HepG2 (cell line): Measurements from ENCODE around the gene SIX4. TPM values are rescaled to one million over a fixed set of nuclear protein-coding genes. Genes with fewer than 3 reads are reported as not detected.

Source experiments
- ATAC-seq: fragments of 200-7000 bp; cut with Tn5 transposase; 3 replicates; pipeline ENCODE4 v1.9.1; 2020; ENCODE audit warnings: mild to moderate bottlenecking, moderate library complexity
- BruUV-seq: library from RNA; stranded (reverse); fragments of 400-500 nt; replicated peaks from 2 replicates; lab custom pipeline; 2021; lab: Mats Ljungman, UMichigan
- CTCF ChIA-PET: fragments of 300-600 bp; formaldehyde crosslinking; extraction: SDS; loops from one replicate; lab custom pipeline; 2021; ENCODE audit warnings: low total read pairs, inconsistent platforms, low intra/inter-chr PET ratio; lab: Yijun Ruan, JAX
- POLR2A ChIA-PET: fragments of 350-600 bp; sonication (Branson Sonifier 250); formaldehyde crosslinking; loops from one replicate; lab custom pipeline; 2020; ENCODE audit warnings: antibody characterized with exemption, inconsistent platforms; lab: Yijun Ruan, JAX
- DNase-seq: peaks from one replicate; pipeline ENCODE4 v3.0.0-alpha.2; 2015; ENCODE audit warnings: low spot score
- FAIRE-seq: peaks from 3 replicates; lab custom pipeline; 2011; peaks lifted over from hg19 to GRCh38; lab: Jason Lieb, UNC
- H2AFZ ChIP-seq: one replicate; pipeline ENCODE4 v1.6.1; 2011; ENCODE audit warnings: low read length, inconsistent platforms
- H3K27ac ChIP-seq: fragments of 300-600 bp; 3 replicates; pipeline ENCODE4 v1.8.0; 2011; ENCODE audit warnings: mixed run types, mild to moderate bottlenecking, mixed read lengths, low read length, inconsistent platforms; ENCODE audit not compliant: insufficient read depth; ENCODE audit errors: extremely low read length
- H3K27me3 ChIP-seq, 2 experiments: fragments of 200-600 bp in 1 of 2; 2 replicates in 1 of 2; 3 replicates in 1 of 2; pipeline versions ENCODE4 v1.6.0 to v1.8.0; 2011; ENCODE audit warnings: low read length in 2 of 2, mild to moderate bottlenecking in 2 of 2, moderate library complexity in 2 of 2, inconsistent platforms in 1 of 2; ENCODE audit not compliant: insufficient read depth in 2 of 2, control insufficient read depth in 1 of 2
- H3K36me3 ChIP-seq, 2 experiments: fragments of 200-600 bp in 1 of 2; replicated peaks in 1 of 2; 2 replicates in 1 of 2; 3 replicates in 1 of 2; pipeline versions ENCODE4 v1.5.1 to v1.8.0; 2011; ENCODE audit warnings: low read length in 2 of 2, inconsistent platforms in 1 of 2; ENCODE audit not compliant: insufficient read depth in 2 of 2, control insufficient read depth in 1 of 2
- H3K4me1 ChIP-seq: 2 replicates; pipeline ENCODE4 v1.5.1; 2012; ENCODE audit warnings: low read length, inconsistent platforms; ENCODE audit not compliant: insufficient read depth
- H3K4me2 ChIP-seq: 2 replicates; pipeline ENCODE4 v1.6.0; 2011; ENCODE audit warnings: low read depth, low read length, inconsistent platforms
- H3K4me3 ChIP-seq, 3 experiments: fragments of 200-600 bp in 1 of 3; sonication (generic), shearing (Covaris generic) in 1 of 3; replicated peaks in 1 of 3; 2 replicates each; pipeline ENCODE4 v1.5.1; 2011 to 2016; ENCODE audit warnings: low read length in 3 of 3, inconsistent platforms in 2 of 3, low read depth in 2 of 3, mild to moderate bottlenecking in 2 of 3, control low read depth in 1 of 3, mixed read lengths in 1 of 3; ENCODE audit not compliant: insufficient read depth in 1 of 3
- H3K79me2 ChIP-seq: one replicate; pipeline ENCODE4 v1.6.1; 2011; ENCODE audit warnings: low read length, inconsistent platforms; ENCODE audit not compliant: insufficient read depth
- H3K9ac ChIP-seq: 2 replicates; pipeline ENCODE4 v1.6.0; 2011; ENCODE audit warnings: mild to moderate bottlenecking, low read depth, low read length, inconsistent platforms; ENCODE audit not compliant: insufficient read depth
- H3K9me3 ChIP-seq: 2 replicates; pipeline ENCODE4 v1.5.1; 2012; ENCODE audit warnings: mild to moderate bottlenecking, low read length
- H4K20me1 ChIP-seq: 2 replicates; pipeline ENCODE4 v1.6.0; 2011; ENCODE audit warnings: inconsistent platforms, mild to moderate bottlenecking, low read length, moderate library complexity; ENCODE audit not compliant: insufficient read depth
- CENPT ChIP-seq: sonication (generic); formaldehyde crosslinking; IDR thresholded peaks from 2 replicates; pipeline ENCODE4 v1.8.0; 2022; ENCODE audit warnings: low read depth, mild to moderate bottlenecking, moderate library complexity, missing genetic modification reagents
- EEA1 ChIP-seq: sonication (generic); formaldehyde crosslinking; IDR thresholded peaks from 2 replicates; pipeline ENCODE4 v1.5.1; 2020; ENCODE audit warnings: mild to moderate bottlenecking, missing genetic modification reagents, borderline replicate concordance
- FIP1L1 ChIP-seq: fragments of 200-400 bp; formaldehyde crosslinking; IDR thresholded peaks from 2 replicates; pipeline ENCODE4 v1.6.1; 2018; ENCODE audit warnings: low read depth, mild to moderate bottlenecking, low read length, moderate library complexity, borderline replicate concordance; ENCODE audit not compliant: insufficient read depth
- GATA4 ChIP-seq: sonication (generic); IDR thresholded peaks from 2 replicates; pipeline ENCODE4 v1.6.1; 2016; ENCODE audit warnings: antibody characterized with exemption, low read depth, borderline replicate concordance
- HOXA7 ChIP-seq: sonication (generic); formaldehyde crosslinking; IDR thresholded peaks from 2 replicates; pipeline ENCODE4 v1.8.1; 2022; ENCODE audit warnings: mild to moderate bottlenecking, missing genetic modification reagents, moderate library complexity
- JARID2 ChIP-seq: sonication (generic); formaldehyde crosslinking; IDR thresholded peaks from 2 replicates; pipeline ENCODE4 v1.8.1; 2023; ENCODE audit warnings: missing genetic modification reagents, inconsistent platforms; ENCODE audit not compliant: insufficient replicate concordance
- NFYB ChIP-seq: sonication (generic); formaldehyde crosslinking; IDR thresholded peaks from 2 replicates; pipeline ENCODE4 v1.4.0; 2020; ENCODE audit warnings: missing genetic modification reagents
- PITX1 ChIP-seq: sonication (generic); formaldehyde crosslinking; IDR thresholded peaks from 2 replicates; pipeline ENCODE4 v1.5.1; 2020; ENCODE audit warnings: mild to moderate bottlenecking, missing genetic modification reagents
- SIX1 ChIP-seq: sonication (generic); formaldehyde crosslinking; IDR thresholded peaks from 2 replicates; pipeline ENCODE4 v1.4.0; 2020; ENCODE audit warnings: missing genetic modification reagents, borderline replicate concordance
- TBX3 ChIP-seq: fragments of 450-650 bp; IDR thresholded peaks from 2 replicates; pipeline ENCODE4 v1.6.1; 2017; ENCODE audit warnings: antibody characterized with exemption, mild to moderate bottlenecking, inconsistent platforms, borderline replicate concordance
- ZBTB7B ChIP-seq: sonication (generic); formaldehyde crosslinking; IDR thresholded peaks from 2 replicates; pipeline ENCODE4 v1.4.0; 2020; ENCODE audit warnings: missing genetic modification reagents
- ZFAT ChIP-seq: sonication (generic); formaldehyde crosslinking; conservative IDR thresholded peaks from 2 replicates; pipeline ENCODE4 v1.8.1; 2023; ENCODE audit warnings: missing genetic modification reagents, inconsistent platforms
- ZMAT3 ChIP-seq: sonication (generic); formaldehyde crosslinking; conservative IDR thresholded peaks from 2 replicates; pipeline ENCODE4 v1.7.0; 2021; ENCODE audit warnings: missing genetic modification reagents
- ZNF205 ChIP-seq: IDR thresholded peaks from 2 replicates; pipeline ENCODE4 v1.6.1; 2018; ENCODE audit warnings: missing biosample characterization, missing genetic modification reagents
- ZNF572 ChIP-seq: sonication (generic); formaldehyde crosslinking; IDR thresholded peaks from 2 replicates; pipeline ENCODE4 v1.5.1; 2020; ENCODE audit warnings: mild to moderate bottlenecking, missing genetic modification reagents
- in situ Hi-C: cut with HindIII; loops from 2 replicates; pipeline ENCODE4 v1.10.0; 2017; ENCODE audit warnings: low pct_unique_long_range_greater_than_20kb; ENCODE audit not compliant: extremely low pct_ligation_motif_present
- intact Hi-C: fragments of 100-400 bp; cut with micrococcal nuclease; formaldehyde crosslinking; loops from one replicate; pipeline ENCODE4 v1.10.0; 2022; ENCODE audit not compliant: unreplicated experiment
- polyA plus RNA-seq, 8 experiments: library from polyadenylated mRNA; depleted of rRNA in 3 of 8; stranded (reverse) in 7 of 8; unstranded in 1 of 8; fragments of >200 nt; fragmentation: Illumina TruSeq in 4 of 8; extraction: Trizol in 4 of 8; gene quantifications; 2 replicates each; pipeline versions ENCODE4 v1.2.1 to v1.2.3, GENCODE V29; 2011 to 2016; ENCODE audit warnings: low read depth in 4 of 8, missing spikeins in 1 of 8, mixed read lengths in 1 of 8; ENCODE audit not compliant: insufficient read depth in 1 of 8
- total RNA-seq, 5 experiments: library from RNA; depleted of rRNA; stranded (reverse); fragments of >200 nt; fragmentation: Illumina TruSeq; extraction: Trizol; gene quantifications; 2 replicates each; pipeline ENCODE4 v1.2.3, GENCODE V29; 2016; ENCODE audit warnings: low read depth in 1 of 5
- TF ChIP-seq, protein P1 (sequence below): sonication (generic); formaldehyde crosslinking; IDR thresholded peaks from 2 replicates; pipeline ENCODE4 v1.5.0; 2020; ENCODE audit warnings: mild to moderate bottlenecking, missing genetic modification reagents, borderline replicate concordance
- TF ChIP-seq, protein P2 (sequence below): sonication (generic); formaldehyde crosslinking; IDR thresholded peaks from 2 replicates; pipeline ENCODE4 v1.4.0; 2020; ENCODE audit warnings: missing genetic modification reagents

SIX4 gene
- total and polyA plus RNA-seq, 2 of the 13 experiments (the other 11 are each of a cell fraction or from before 2014, with no cell fraction given): 5.0 to 6.0 TPM

DNA sequence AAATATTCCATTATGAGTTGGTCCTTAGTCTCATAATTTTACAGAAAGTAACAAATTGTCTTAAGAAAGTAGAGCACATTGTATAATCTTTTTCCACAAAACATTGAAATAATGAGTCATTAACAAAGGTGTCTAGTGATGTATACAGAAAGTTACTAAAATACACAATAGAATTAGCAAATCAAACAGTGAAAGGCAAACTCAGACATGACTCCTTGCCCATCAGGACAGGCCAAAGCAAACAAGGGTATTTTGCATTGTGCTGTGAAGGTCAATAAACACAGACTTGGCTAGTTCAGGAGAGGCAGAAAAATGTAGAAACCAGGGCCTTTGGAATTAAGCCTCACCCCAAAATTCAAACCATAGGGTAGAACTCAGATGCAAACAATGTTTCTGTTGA, 37.3 kb downstream of the SIX4 start:
- FAIRE-seq (peak; percentile 43), DNase-seq (peak; percentile 39), ATAC-seq (peak; percentile 40; the same call in 2 of the 3 replicates)
- CTCF ChIA-PET: no interaction called here
- Histone ChIP-seq H3K27ac (no peak overlapping the region), H3K9me3 (no peaks in the 10 kb centered on the region), H3K4me1 (peaks cover 61% of the 10 kb centered on the region), H3K27me3 (no peaks in the 10 kb centered on the region), H3K9ac (no peak overlapping the region), H4K20me1 (no peaks in the 10 kb centered on the region), H3K4me2 (peak overlapping the region; percentile 41), H3K4me3 (no peak overlapping the region), H3K79me2 (no peaks in the 10 kb centered on the region), H2AFZ (no peak overlapping the region), H3K36me3 (no peaks in the 10 kb centered on the region)
- intact Hi-C loops (no loop called here), in situ Hi-C loops (no loop called here)
- POLR2A ChIA-PET: no interaction called here
- no TSS peak for BruUV-seq
- TF ChIP-seq, protein P1, sequence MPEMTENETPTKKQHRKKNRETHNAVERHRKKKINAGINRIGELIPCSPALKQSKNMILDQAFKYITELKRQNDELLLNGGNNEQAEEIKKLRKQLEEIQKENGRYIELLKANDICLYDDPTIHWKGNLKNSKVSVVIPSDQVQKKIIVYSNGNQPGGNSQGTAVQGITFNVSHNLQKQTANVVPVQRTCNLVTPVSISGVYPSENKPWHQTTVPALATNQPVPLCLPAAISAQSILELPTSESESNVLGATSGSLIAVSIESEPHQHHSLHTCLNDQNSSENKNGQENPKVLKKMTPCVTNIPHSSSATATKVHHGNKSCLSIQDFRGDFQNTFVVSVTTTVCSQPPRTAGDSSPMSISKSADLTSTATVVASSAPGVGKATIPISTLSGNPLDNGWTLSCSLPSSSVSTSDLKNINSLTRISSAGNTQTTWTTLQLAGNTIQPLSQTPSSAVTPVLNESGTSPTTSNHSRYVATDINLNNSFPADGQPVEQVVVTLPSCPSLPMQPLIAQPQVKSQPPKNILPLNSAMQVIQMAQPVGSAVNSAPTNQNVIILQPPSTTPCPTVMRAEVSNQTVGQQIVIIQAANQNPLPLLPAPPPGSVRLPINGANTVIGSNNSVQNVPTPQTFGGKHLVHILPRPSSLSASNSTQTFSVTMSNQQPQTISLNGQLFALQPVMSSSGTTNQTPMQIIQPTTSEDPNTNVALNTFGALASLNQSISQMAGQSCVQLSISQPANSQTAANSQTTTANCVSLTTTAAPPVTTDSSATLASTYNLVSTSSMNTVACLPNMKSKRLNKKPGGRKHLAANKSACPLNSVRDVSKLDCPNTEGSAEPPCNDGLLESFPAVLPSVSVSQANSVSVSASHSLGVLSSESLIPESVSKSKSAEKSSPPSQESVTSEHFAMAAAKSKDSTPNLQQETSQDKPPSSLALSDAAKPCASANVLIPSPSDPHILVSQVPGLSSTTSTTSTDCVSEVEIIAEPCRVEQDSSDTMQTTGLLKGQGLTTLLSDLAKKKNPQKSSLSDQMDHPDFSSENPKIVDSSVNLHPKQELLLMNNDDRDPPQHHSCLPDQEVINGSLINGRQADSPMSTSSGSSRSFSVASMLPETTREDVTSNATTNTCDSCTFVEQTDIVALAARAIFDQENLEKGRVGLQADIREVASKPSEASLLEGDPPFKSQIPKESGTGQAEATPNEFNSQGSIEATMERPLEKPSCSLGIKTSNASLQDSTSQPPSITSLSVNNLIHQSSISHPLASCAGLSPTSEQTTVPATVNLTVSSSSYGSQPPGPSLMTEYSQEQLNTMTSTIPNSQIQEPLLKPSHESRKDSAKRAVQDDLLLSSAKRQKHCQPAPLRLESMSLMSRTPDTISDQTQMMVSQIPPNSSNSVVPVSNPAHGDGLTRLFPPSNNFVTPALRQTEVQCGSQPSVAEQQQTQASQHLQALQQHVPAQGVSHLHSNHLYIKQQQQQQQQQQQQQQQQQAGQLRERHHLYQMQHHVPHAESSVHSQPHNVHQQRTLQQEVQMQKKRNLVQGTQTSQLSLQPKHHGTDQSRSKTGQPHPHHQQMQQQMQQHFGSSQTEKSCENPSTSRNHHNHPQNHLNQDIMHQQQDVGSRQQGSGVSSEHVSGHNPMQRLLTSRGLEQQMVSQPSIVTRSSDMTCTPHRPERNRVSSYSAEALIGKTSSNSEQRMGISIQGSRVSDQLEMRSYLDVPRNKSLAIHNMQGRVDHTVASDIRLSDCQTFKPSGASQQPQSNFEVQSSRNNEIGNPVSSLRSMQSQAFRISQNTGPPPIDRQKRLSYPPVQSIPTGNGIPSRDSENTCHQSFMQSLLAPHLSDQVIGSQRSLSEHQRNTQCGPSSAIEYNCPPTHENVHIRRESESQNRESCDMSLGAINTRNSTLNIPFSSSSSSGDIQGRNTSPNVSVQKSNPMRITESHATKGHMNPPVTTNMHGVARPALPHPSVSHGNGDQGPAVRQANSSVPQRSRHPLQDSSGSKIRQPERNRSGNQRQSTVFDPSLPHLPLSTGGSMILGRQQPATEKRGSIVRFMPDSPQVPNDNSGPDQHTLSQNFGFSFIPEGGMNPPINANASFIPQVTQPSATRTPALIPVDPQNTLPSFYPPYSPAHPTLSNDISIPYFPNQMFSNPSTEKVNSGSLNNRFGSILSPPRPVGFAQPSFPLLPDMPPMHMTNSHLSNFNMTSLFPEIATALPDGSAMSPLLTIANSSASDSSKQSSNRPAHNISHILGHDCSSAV: no peak
- TF ChIP-seq SIX1 (CRISPR knock-in tag) (peak; percentile 16; the same call in 1 of the 2 replicates), ZNF205 (CRISPR knock-in tag) (no peak), ZBTB7B (CRISPR knock-in tag) (no peak), HOXA7 (no peak), NFYB (CRISPR knock-in tag) (no peak), CENPT (CRISPR knock-in tag) (no peak), ZNF572 (CRISPR knock-in tag) (no peak), TBX3 (peak; percentile 95), EEA1 (no peak), ZMAT3 (CRISPR knock-in tag) (no peak), JARID2 (CRISPR knock-in tag) (no peak), GATA4 (no peak), FIP1L1 (no peak), ZFAT (no peak), PITX1 (CRISPR knock-in tag) (peak; percentile 72; the same call in 1 of the 2 replicates)
- TF ChIP-seq, protein P2, sequence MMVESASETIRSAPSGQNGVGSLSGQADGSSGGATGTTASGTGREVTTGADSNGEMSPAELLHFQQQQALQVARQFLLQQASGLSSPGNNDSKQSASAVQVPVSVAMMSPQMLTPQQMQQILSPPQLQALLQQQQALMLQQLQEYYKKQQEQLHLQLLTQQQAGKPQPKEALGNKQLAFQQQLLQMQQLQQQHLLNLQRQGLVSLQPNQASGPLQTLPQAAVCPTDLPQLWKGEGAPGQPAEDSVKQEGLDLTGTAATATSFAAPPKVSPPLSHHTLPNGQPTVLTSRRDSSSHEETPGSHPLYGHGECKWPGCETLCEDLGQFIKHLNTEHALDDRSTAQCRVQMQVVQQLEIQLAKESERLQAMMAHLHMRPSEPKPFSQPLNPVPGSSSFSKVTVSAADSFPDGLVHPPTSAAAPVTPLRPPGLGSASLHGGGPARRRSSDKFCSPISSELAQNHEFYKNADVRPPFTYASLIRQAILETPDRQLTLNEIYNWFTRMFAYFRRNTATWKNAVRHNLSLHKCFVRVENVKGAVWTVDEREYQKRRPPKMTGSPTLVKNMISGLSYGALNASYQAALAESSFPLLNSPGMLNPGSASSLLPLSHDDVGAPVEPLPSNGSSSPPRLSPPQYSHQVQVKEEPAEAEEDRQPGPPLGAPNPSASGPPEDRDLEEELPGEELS (CRISPR knock-in tag): peak; percentile 84
